ENCODE results near the gene DNAJB13.

The DNAJB13 gene

DNA sequence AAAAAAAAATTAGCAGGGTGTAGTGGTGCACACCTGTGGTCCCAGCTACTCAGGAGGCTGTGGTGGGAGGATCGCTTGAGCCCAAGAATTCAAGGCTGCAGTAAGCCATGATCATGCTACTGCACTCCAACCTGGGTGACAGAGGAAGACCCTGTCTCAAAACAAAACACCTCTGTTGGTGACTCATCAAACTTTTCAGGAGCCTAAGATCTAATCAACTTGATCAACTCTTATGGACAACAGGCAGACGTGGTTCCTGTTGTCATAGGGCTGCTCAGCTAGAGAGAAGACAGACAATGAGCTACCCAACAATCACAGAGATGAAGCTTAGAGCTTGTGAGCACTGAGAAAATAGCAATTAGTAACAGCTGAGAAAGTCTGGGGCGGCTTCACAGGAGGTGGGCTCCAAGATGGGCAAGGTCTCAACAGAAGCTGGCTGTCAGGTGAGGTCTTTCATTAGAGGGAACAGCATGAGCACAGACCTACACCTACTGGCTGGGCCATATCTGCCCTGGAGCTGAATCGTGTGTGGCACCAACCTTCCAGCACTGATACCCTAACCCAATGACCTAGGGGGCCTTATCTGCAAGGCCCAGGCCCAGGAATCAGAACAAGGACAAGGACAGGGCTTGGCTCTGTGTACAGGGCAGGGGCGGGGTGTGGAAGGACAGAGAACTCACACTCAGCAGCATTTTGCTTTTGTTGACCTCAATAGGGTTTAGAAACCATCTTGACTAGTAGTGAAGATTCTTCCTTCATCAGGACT lies 65.3 kb downstream of the DNAJB13 start:
- Histone ChIP-seq H3K27me3 (ENCODE audit: control insufficient read depth, low read length) (no peaks in the 10 kb centered on the region), H3K4me3 (ENCODE audit: low read length) (no peak overlapping the region), H4K20me1 (ENCODE audit: control insufficient read depth, insufficient read depth, low read depth, low read length) (no peaks in the 10 kb centered on the region), H3K27ac (ENCODE audit: low read depth, low read length) (no peak overlapping the region), H3K4me1 (ENCODE audit: control insufficient read depth, low read length) (peaks cover 43% of the 10 kb centered on the region), H3K36me3 (ENCODE audit: control insufficient read depth, low read length) (peaks cover 21% of the 10 kb centered on the region), H3K9me2 (replicated peaks; ENCODE audit: control insufficient read depth, low read length) (no peaks in the 10 kb centered on the region), H3K79me2 (ENCODE audit: control insufficient read depth, low read length) (no peaks in the 10 kb centered on the region), H3K4me2 (ENCODE audit: low read length) (no peak overlapping the region), H3K9me3 (ENCODE audit: control insufficient read depth, insufficient read depth, low read length) (no peaks in the 10 kb centered on the region), H3F3A (ENCODE audit: control insufficient read depth, insufficient read depth) (no peaks in the 10 kb centered on the region)
- TF ChIP-seq CTCF (IDR thresholded peaks at IDR 0.05; ENCODE audit: low read depth, low read length, poor library complexity, severe bottlenecking) = no peak
- TF ChIP-seq EZH2phosphoT487 (IDR thresholded peaks at IDR 0.05; ENCODE audit: borderline replicate concordance, low read length) = no peak

- H3K4me3 ChIP-seq (ENCODE audit: low read length) = no peak overlapping the region
- H4K20me1 ChIP-seq (ENCODE audit: control insufficient read depth, insufficient read depth, low read depth, low read length) = no peaks in the 10 kb centered on the region
- H3K27ac ChIP-seq (ENCODE audit: low read depth, low read length) = no peak overlapping the region
- H3K9me3 ChIP-seq (ENCODE audit: control insufficient read depth, insufficient read depth, low read length) = no peaks in the 10 kb centered on the region
- H3K36me3 ChIP-seq (ENCODE audit: control insufficient read depth, low read length) = peaks cover 21% of the 10 kb centered on the region
- H3K4me1 ChIP-seq (ENCODE audit: control insufficient read depth, low read length) = peaks cover 43% of the 10 kb centered on the region
- no peaks in the 10 kb centered on the region for H3K79me2 ChIP-seq (ENCODE audit: control insufficient read depth, low read length)
- H3K27me3 ChIP-seq (ENCODE audit: control insufficient read depth, low read length) = no peaks in the 10 kb centered on the region
- H3K4me2 ChIP-seq (ENCODE audit: low read length) = no peak overlapping the region
- no peaks in the 10 kb centered on the region for H3K9me2 ChIP-seq (replicated peaks; ENCODE audit: control insufficient read depth, low read length)
- no peak for TF ChIP-seq CTCF (IDR thresholded peaks at IDR 0.05; ENCODE audit: low read depth, low read length, poor library complexity, severe bottlenecking)
- no peak for TF ChIP-seq EZH2phosphoT487 (IDR thresholded peaks at IDR 0.05; ENCODE audit: borderline replicate concordance, low read length)
- H3F3A ChIP-seq (ENCODE audit: control insufficient read depth, insufficient read depth) = no peaks in the 10 kb centered on the region
These were observed 66.8 kb downstream of the DNAJB13 start for GRCh38 chr11:74017631-74018030.

DNA sequence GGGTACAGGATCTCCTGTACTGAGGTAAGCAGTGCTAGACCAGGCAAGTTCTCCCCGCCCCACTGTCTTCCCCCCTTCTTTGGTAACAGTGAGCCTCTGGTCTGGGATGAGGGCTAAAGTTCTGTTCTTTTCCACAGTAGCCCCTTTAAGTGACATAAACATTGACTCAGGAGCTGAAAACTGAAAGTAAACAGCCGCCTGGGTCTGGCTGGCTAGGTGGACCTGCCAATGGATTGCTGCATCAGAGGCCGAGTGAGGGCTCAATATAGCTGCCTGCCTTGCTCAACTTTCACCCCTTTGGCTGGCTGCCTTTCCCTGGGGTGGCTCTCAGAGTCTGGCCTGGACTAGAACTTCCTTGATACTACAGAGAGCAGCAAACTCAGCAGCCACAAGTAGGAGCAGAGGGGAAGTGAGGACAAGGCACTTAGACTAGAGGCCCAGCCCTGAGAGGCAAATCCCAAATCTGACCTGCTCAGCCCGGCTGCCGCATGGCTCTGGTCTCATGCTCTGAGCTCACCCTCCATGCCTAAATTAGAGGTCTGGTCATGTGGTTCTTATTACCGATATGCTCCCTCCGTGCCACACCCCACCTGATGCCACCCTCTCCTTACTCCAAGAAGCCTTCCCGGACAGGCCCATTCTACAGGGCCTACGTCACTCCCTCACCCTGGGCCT lies 67.6 kb downstream of the DNAJB13 start:
- Histone ChIP-seq H3K4me1 (ENCODE audit: control insufficient read depth, low read length) (peaks cover 51% of the 10 kb centered on the region), H3K4me3 (ENCODE audit: low read length) (no peak overlapping the region), H3F3A (ENCODE audit: control insufficient read depth, insufficient read depth) (no peaks in the 10 kb centered on the region), H3K79me2 (ENCODE audit: control insufficient read depth, low read length) (no peaks in the 10 kb centered on the region), H3K27me3 (ENCODE audit: control insufficient read depth, low read length) (no peaks in the 10 kb centered on the region), H4K20me1 (ENCODE audit: control insufficient read depth, insufficient read depth, low read depth, low read length) (no peaks in the 10 kb centered on the region), H3K4me2 (ENCODE audit: low read length) (no peak overlapping the region), H3K9me2 (replicated peaks; ENCODE audit: control insufficient read depth, low read length) (no peaks in the 10 kb centered on the region), H3K36me3 (ENCODE audit: control insufficient read depth, low read length) (peaks cover 17% of the 10 kb centered on the region), H3K9me3 (ENCODE audit: control insufficient read depth, insufficient read depth, low read length) (no peaks in the 10 kb centered on the region), H3K27ac (ENCODE audit: low read depth, low read length) (no peak overlapping the region)
- TF ChIP-seq EZH2phosphoT487 (IDR thresholded peaks at IDR 0.05; ENCODE audit: borderline replicate concordance, low read length) = no peak
- no peak for TF ChIP-seq CTCF (IDR thresholded peaks at IDR 0.05; ENCODE audit: low read depth, low read length, poor library complexity, severe bottlenecking)

All from DOHH2 (cell line).